Body of pancreas (tissue), 4 donors: ENCODE measurements around the gene PPP1R15B.

ENCODE experiments used
- CTCF ChIP-seq, 7 experiments: fragments of 450-650 bp in 4 of 7; fragments of 200-600 bp in 3 of 7; sonication (generic) in 3 of 7; IDR thresholded peaks; one replicate each; pipeline ENCODE4 v1.5.1; 2016 to 2019; ENCODE audit warnings: antibody characterized with exemption in 7 of 7
- POLR2A ChIP-seq, 3 donors: fragments of 450-650 bp; IDR thresholded peaks; one replicate each; pipeline ENCODE4 v1.6.1; 2016; ENCODE audit warnings: antibody characterized with exemption in 3 of 3, mild to moderate bottlenecking in 2 of 3

DNA sequence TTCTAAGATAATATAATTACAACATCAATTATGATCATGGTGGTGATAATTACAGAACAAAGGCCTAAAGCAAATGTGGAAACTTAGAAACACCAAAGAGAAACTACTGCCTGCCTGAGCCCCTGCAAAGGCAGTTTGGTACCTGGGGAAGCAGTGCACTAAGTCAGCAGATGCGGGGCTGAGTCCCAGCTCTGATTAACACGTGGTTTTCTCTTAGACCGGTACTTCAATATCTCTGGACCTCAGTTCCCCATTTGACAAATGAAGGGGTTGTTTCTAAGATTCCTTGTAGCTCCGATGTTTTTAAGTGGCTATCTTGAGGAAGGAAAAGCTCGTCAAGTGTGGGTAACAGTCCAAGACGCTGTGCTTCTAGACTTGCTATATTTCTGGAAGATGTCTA is 35.2 kb downstream of the PPP1R15B start:
- no peak for TF ChIP-seq CTCF (IDR thresholded peaks at IDR 0.05)
- no peak for TF ChIP-seq POLR2A (IDR thresholded peaks at IDR 0.05)
